ENCODE data around the gene KBTBD12.

DNA sequence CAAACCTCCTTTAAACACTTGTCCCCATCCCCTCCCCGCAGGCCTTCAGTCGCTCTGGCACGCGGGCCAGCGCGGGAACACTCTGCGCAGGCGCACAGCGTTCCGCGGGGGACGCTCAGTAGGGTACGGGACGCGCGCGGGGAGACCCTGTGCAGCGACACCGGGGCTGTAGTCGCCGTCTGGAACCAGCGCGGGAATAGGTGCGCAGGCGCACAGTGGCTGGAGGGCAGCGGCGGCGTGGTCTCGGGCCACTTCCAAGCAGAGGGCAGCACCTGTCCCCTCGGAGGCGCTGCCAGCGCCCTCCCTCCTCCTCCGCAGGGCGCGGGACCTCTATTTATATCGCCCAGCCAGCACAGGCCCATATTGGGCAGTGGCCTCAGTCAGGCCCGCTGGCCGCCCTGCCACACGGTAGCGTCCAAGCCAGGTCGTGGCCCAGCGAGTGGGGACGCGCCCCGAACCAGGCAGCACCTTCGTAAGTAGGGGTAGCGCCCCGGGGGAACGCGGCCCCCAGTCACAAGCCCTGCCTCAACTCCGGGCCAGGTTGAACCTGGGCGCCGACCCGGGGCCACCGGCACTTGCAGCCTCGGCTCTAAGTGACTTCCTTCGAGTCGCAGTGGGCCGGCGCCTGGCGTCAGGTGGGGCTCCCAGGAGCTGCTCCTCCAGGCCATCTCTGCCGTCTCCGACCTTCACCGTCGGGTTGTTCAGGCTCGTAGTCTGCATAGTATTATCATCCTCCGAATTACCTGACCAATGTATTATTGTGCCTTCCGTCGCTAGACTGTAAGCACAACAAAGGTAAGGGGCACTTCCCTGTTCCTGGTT, at the start of gene KBTBD12:
- no peak for TF ChIP-seq POLR2AphosphoS5 (IDR thresholded peaks at IDR 0.05; ENCODE audit: low read depth, low read length)
- TF ChIP-seq TAF1 (IDR thresholded peaks at IDR 0.05; ENCODE audit: borderline replicate concordance, low read depth, low read length), result no peak
- no peak for TF ChIP-seq ELF1 (IDR thresholded peaks at IDR 0.05)
- TF ChIP-seq RFX5 (IDR thresholded peaks at IDR 0.05; ENCODE audit: low read length), result no peak
- no peak for TF ChIP-seq NRF1 (IDR thresholded peaks at IDR 0.05; ENCODE audit: low read depth, low read length)
- no peak for TF ChIP-seq EP300 (IDR thresholded peaks at IDR 0.05; ENCODE audit: borderline replicate concordance in 1 of 2, low read depth in 1 of 2, low read length in 1 of 2)
- TF ChIP-seq SIN3A (IDR thresholded peaks at IDR 0.05; ENCODE audit: borderline replicate concordance, low read depth, low read length), result no peak
- TF ChIP-seq, protein P1, sequence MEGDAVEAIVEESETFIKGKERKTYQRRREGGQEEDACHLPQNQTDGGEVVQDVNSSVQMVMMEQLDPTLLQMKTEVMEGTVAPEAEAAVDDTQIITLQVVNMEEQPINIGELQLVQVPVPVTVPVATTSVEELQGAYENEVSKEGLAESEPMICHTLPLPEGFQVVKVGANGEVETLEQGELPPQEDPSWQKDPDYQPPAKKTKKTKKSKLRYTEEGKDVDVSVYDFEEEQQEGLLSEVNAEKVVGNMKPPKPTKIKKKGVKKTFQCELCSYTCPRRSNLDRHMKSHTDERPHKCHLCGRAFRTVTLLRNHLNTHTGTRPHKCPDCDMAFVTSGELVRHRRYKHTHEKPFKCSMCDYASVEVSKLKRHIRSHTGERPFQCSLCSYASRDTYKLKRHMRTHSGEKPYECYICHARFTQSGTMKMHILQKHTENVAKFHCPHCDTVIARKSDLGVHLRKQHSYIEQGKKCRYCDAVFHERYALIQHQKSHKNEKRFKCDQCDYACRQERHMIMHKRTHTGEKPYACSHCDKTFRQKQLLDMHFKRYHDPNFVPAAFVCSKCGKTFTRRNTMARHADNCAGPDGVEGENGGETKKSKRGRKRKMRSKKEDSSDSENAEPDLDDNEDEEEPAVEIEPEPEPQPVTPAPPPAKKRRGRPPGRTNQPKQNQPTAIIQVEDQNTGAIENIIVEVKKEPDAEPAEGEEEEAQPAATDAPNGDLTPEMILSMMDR (IDR thresholded peaks at IDR 0.05), result no peak
